Stimulated activated naive CD8-positive, alpha-beta T cell treated with anti-CD3 and anti-CD28 coated beads, Interleukin-15, amount 100 ng/mL, for 72 hours (primary cell): ENCODE data around the gene RNF152.

Source experiments
- ATAC-seq: fragments of 150-1000 bp; cut with Tn5 transposase; 2 replicates; pipeline ENCODE4 v1.10.0; 2021; ENCODE audit warnings: mild to moderate bottlenecking, moderate library complexity
- DNase-seq, 2 donors: peaks; one replicate each; pipeline ENCODE4 v3.0.0; 2021 to 2022
- H3K27ac Mint-ChIP-seq, 2 donors: one replicate each; pipeline ENCODE4 v1.8.0; 2022; ENCODE audit warnings: mild to moderate bottlenecking in 2 of 2, mixed read lengths in 2 of 2, moderate library complexity in 2 of 2
- H3K27me3 Mint-ChIP-seq: one replicate; pipeline ENCODE4 v1.8.0; 2022; ENCODE audit warnings: mixed read lengths
- H3K4me1 Mint-ChIP-seq: one replicate; pipeline ENCODE4 v1.8.0; 2022; ENCODE audit warnings: mild to moderate bottlenecking, mixed read lengths
- H3K4me3 Mint-ChIP-seq, 2 donors: one replicate each; pipeline ENCODE4 v1.8.0; 2022; ENCODE audit warnings: mild to moderate bottlenecking in 2 of 2, mixed read lengths in 2 of 2, moderate library complexity in 1 of 2
- H3K9me3 Mint-ChIP-seq, 2 donors: one replicate each; pipeline ENCODE4 v1.8.0; 2022; ENCODE audit warnings: mixed read lengths in 2 of 2

RNF152 gene

GRCh38 chr18:61850756-61851155 lies 42.1 kb downstream of the RNF152 start:
- no peak for ATAC-seq
- Mint-ChIP-seq H3K27ac (no peak overlapping the region), H3K9me3 (no peaks in the 10 kb centered on the region), H3K4me3 (no peak overlapping the region), H3K27me3 (peaks cover 32% of the 10 kb centered on the region), H3K4me1 (no peaks in the 10 kb centered on the region)
- DNase-seq, result no peak

DNA sequence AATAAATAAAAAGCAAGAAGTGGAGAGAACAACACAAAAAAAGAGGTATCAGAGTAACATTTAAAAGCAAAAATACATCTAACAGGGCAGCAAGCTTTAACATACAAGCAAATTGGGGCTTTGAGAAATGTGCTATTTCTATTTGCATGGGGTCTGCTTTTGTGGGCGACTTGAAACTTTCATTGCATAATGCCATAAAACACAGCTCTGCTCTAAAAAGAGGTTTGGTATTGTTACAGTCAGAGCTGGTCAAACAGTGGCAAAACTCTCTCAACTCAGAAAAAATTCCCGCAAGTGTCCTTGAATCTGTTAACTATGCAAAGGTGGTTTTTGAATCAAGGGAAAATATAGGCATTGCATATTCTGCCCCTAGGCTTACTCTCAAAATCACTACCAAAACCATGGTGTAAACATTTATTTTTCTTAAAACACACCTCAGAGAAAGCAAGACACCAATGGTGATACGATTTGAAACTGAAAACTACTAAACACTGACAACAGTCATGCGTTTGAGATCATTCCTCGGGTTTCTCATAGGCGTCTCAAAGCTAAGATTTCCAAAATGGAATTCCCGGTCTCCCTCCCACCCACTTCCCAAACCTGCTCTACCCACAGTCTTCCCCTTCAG lies 45.5 kb downstream of the RNF152 start:
- Mint-ChIP-seq H3K4me3 (no peak overlapping the region), H3K4me1 (no peaks in the 10 kb centered on the region), H3K9me3 (no peaks in the 10 kb centered on the region), H3K27ac (no peak overlapping the region), H3K27me3 (peaks cover 34% of the 10 kb centered on the region)
- no peak for ATAC-seq
- DNase-seq, result no peak

DNA sequence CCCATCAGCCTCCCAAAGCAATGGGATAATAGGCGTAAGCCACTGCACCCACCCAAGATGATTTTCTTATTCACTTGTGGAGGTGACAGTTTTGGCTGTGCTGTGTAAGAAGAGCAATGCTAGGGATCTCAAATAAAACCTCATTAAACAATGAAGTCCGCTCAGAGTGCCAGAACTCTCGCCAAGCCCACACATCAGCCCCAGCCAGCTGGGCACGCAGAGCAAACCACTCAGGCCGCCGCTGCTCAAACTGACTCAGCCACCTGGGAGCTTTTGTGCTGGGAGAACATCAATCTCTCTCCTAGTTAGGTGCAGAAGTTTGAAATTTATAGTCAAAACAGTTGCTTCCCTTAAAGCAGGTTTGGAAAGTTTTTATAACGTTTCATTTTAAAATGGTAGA lies 47.6 kb downstream of the RNF152 start:
- Mint-ChIP-seq H3K4me1 (no peaks in the 10 kb centered on the region), H3K4me3 (no peak overlapping the region), H3K27ac (no peak overlapping the region), H3K9me3 (no peaks in the 10 kb centered on the region), H3K27me3 (peaks cover 35% of the 10 kb centered on the region)
- no peak for DNase-seq
- ATAC-seq, result no peak

GRCh38 chr18:61844726-61845125 lies 48.1 kb downstream of the RNF152 start:
- Mint-ChIP-seq H3K4me3 (no peak overlapping the region), H3K9me3 (no peaks in the 10 kb centered on the region), H3K27ac (no peak overlapping the region), H3K4me1 (no peaks in the 10 kb centered on the region), H3K27me3 (peaks cover 35% of the 10 kb centered on the region)
- no peak for DNase-seq
- ATAC-seq, result no peak

DNA sequence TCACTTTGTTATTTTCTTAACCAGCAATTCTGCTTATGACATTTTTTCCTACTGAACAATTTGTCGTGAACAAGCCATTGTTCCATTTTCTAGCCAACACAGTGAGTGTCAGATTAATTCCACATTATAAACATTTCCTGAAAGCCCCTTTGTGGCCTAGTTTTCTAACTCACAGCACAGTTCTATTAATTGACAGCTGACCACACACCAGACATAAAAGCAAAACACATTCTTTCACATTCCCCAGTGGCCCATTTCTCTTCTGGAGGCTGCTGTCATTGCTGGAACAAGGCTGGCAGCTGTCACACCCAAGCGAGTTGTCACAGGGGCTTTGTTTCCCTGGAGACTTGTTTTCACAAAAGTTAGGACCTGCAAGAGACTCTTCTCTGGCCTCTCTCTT lies 50.7 kb downstream of the RNF152 start:
- Mint-ChIP-seq H3K27me3 (peaks cover 20% of the 10 kb centered on the region), H3K4me3 (no peak overlapping the region), H3K27ac (no peak overlapping the region), H3K4me1 (no peaks in the 10 kb centered on the region), H3K9me3 (no peaks in the 10 kb centered on the region)
- DNase-seq, result no peak
- ATAC-seq, result no peak

- ATAC-seq (no peak), DNase-seq (no peak)
- peaks cover 20% of the 10 kb centered on the region for H3K27me3 Mint-ChIP-seq
- H3K27ac Mint-ChIP-seq, result no peak overlapping the region
- no peak overlapping the region for H3K4me3 Mint-ChIP-seq
- no peaks in the 10 kb centered on the region for H3K4me1 Mint-ChIP-seq
- no peaks in the 10 kb centered on the region for H3K9me3 Mint-ChIP-seq
Observed at GRCh38 chr18:61841706-61842105, 51.1 kb downstream of the RNF152 start.

DNA sequence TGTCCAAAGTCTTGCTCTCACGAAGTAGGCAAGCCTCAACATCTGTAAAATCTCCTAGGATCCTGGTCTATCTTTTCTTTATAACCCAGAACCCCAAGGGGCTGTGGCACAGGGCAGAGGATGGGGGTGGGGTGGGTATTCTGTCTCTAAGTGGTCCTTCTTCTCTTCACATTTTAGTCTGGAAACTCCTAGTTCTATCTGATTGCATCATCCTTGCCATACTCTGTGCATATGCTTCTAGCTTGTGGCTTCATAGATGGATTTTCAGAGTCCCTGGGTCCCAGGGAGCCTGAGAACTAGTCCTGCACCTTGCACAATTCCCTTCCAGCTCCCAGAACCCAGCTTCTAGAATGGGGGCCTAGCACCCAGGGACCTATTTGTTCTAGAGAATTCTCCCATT lies 52.5 kb downstream of the RNF152 start:
- Mint-ChIP-seq H3K4me1 (no peaks in the 10 kb centered on the region), H3K27ac (peak overlapping the region in 1 of 2 donors; percentile 1), H3K9me3 (peaks cover 0 to 7% of the 10 kb centered on the region in 2 donors), H3K27me3 (peaks cover 13% of the 10 kb centered on the region), H3K4me3 (no peak overlapping the region)
- ATAC-seq (no peak), DNase-seq (no peak)

DNA sequence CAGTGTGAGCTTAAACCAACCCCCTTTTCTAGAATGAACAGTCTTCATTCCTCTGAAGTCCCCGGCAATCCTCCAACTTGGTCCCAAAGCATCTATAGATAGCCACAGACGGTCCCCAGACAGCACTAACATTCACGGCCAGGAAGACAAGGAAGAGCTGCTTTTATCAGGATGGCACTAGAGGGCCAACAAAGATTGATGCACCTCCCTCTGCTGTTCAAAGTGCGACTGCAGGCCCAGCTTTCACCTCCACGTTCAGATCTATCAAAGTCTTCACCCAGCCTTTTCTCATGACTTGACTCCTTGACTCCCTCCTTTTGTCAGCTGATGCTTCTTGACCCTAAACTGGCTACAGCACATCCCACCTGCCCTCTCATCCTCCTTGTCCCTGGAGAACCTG lies 54.3 kb downstream of the RNF152 start:
- ATAC-seq (no peak), DNase-seq (no peak)
- Mint-ChIP-seq H3K27me3 (peaks cover 7% of the 10 kb centered on the region), H3K9me3 (peaks cover 0 to 7% of the 10 kb centered on the region in 2 donors), H3K4me3 (no peak overlapping the region), H3K4me1 (peaks cover 8% of the 10 kb centered on the region), H3K27ac (no peak overlapping the region)

- DNase-seq (no peak), ATAC-seq (no peak)
- H3K9me3 Mint-ChIP-seq, result peaks cover 0 to 7% of the 10 kb centered on the region in 2 donors
- peaks cover 17% of the 10 kb centered on the region for H3K4me1 Mint-ChIP-seq
- no peak overlapping the region for H3K27ac Mint-ChIP-seq
- no peak overlapping the region for H3K4me3 Mint-ChIP-seq
- no peaks in the 10 kb centered on the region for H3K27me3 Mint-ChIP-seq
Observed at GRCh38 chr18:61833978-61834377, 58.8 kb downstream of the RNF152 start.

DNA sequence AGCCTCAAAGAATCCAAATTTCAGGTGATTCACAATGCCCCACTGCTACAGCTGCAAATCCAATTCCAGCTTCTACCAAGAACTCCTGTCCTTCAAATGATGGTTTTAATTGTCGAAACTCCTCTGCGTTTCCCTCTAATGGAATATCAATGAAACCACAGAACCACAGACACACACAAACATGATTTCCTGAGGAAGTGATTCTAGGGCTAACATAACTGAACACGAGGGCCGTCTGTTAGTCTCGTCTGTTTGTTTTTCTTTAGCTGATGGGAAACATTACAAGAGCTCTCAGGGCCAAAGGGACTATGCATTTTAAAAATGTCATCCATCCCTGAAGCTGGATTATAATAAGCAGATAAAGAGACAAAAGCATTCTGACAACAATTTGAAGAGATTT lies 59.4 kb downstream of the RNF152 start:
- Mint-ChIP-seq H3K27me3 (no peaks in the 10 kb centered on the region), H3K9me3 (peaks cover 0 to 7% of the 10 kb centered on the region in 2 donors), H3K4me3 (no peak overlapping the region), H3K4me1 (peaks cover 17% of the 10 kb centered on the region), H3K27ac (peak overlapping the region in 1 of 2 donors; percentile 40)
- no peak for DNase-seq
- no peak for ATAC-seq

DNA sequence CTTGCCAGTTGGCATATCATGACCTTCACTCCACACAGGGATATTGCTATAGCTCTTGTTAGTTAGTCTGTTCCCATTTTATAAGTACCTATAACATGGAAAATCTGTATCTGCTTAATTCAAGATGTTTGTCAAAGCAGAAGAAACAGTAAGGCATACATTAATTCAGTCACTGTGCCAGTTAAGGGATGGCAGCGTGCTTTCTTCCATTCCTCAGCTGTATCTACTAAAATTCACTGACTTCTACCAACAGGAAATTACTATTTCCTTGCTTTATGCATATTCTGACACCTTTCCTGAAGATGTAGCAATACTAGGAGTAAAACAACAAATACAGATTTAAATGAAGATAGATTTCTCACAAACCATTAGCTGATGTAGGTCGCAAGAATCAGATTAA lies 59.9 kb downstream of the RNF152 start:
- no peak overlapping the region for H3K27ac Mint-ChIP-seq
- H3K27me3 Mint-ChIP-seq, result no peaks in the 10 kb centered on the region
- ATAC-seq, result no peak
- H3K4me1 Mint-ChIP-seq, result peaks cover 17% of the 10 kb centered on the region
- no peak overlapping the region for H3K4me3 Mint-ChIP-seq
- peaks cover 0 to 7% of the 10 kb centered on the region in 2 donors for H3K9me3 Mint-ChIP-seq
- no peak for DNase-seq

- H3K27me3 Mint-ChIP-seq, result no peaks in the 10 kb centered on the region
- no peak for DNase-seq
- H3K9me3 Mint-ChIP-seq, result peaks cover 0 to 7% of the 10 kb centered on the region in 2 donors
- ATAC-seq, result no peak
- H3K4me3 Mint-ChIP-seq, result no peak overlapping the region
- peak overlapping the region in 1 of 2 donors; percentile 61 for H3K27ac Mint-ChIP-seq
- peaks cover 17% of the 10 kb centered on the region for H3K4me1 Mint-ChIP-seq
Observed at GRCh38 chr18:61831071-61831470, 61.7 kb downstream of the RNF152 start.

GRCh38 chr18:61829108-61829507 lies 63.7 kb downstream of the RNF152 start:
- Mint-ChIP-seq H3K9me3 (no peaks in the 10 kb centered on the region), H3K4me1 (peaks cover 15% of the 10 kb centered on the region), H3K27ac (no peak overlapping the region), H3K4me3 (no peak overlapping the region), H3K27me3 (no peaks in the 10 kb centered on the region)
- ATAC-seq, result peak; percentile 33
- no peak for DNase-seq

- ATAC-seq, result no peak
- Mint-ChIP-seq H3K9me3 (no peaks in the 10 kb centered on the region), H3K4me1 (peaks cover under 1% of the 10 kb centered on the region), H3K4me3 (no peak overlapping the region), H3K27ac (peak overlapping the region in 1 of 2 donors; percentile 56), H3K27me3 (no peaks in the 10 kb centered on the region)
- DNase-seq, result no peak
Observed at GRCh38 chr18:61827591-61827990, 65.2 kb downstream of the RNF152 start.

GRCh38 chr18:61825386-61825785 lies 67.4 kb downstream of the RNF152 start:
- no peak overlapping the region for H3K4me3 Mint-ChIP-seq
- H3K9me3 Mint-ChIP-seq, result no peaks in the 10 kb centered on the region
- ATAC-seq (no peak), DNase-seq (no peak)
- no peaks in the 10 kb centered on the region for H3K4me1 Mint-ChIP-seq
- H3K27ac Mint-ChIP-seq, result no peak overlapping the region
- H3K27me3 Mint-ChIP-seq, result no peaks in the 10 kb centered on the region

DNA sequence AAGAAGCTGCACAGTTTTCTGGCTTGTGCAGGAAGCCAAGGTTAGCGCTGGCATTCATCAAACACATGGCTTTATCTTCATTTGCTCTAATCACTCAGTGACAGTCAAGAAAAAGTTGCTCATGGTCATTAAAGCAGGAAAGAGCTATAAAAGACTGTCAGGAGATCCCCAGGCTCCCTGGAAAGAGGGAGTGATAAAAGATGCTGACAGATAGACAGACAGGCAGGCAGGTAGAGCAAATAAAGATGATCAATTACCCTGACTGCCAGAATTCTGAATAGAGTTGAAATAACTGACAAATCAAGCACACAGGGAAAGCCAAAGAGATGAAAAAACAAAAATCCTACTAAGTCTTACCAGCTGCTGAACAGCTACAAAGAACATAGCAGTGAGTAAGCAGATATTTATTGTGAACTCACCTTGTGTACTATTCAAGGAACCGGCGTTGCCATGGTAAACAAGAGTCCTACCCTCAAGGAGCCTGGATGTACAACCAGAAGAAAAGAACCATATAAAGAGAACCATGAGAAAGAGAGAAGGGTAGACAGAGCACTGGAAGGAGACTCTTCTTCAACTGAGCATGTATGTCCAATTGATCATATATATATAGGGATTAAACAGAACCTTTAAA lies 68.0 kb downstream of the RNF152 start:
- H3K27me3 Mint-ChIP-seq, result no peaks in the 10 kb centered on the region
- H3K27ac Mint-ChIP-seq, result no peak overlapping the region
- no peak overlapping the region for H3K4me3 Mint-ChIP-seq
- no peak for DNase-seq
- no peaks in the 10 kb centered on the region for H3K9me3 Mint-ChIP-seq
- H3K4me1 Mint-ChIP-seq, result no peaks in the 10 kb centered on the region
- ATAC-seq, result no peak

GRCh38 chr18:61823595-61823994 lies 69.2 kb downstream of the RNF152 start:
- H3K27ac Mint-ChIP-seq, result no peak overlapping the region
- H3K4me3 Mint-ChIP-seq, result no peak overlapping the region
- no peaks in the 10 kb centered on the region for H3K27me3 Mint-ChIP-seq
- H3K9me3 Mint-ChIP-seq, result no peaks in the 10 kb centered on the region
- ATAC-seq (no peak), DNase-seq (no peak)
- no peaks in the 10 kb centered on the region for H3K4me1 Mint-ChIP-seq
